Gastrocnemius medialis (tissue), 4 donors: Measurements from ENCODE around the gene ADGRE3. TPM values are rescaled to one million over a fixed set of nuclear protein-coding genes. Genes with fewer than 3 reads are reported as not detected.
A peak's percentile ranks its signal among the peaks of the same experiment; 100 is the strongest.

Experiments used
- ATAC-seq, 2 donors: fragments of 150-250 bp; one replicate each; pipeline ENCODE4 v1.9.1; 2016
- DNase-seq, 2 donors: peaks; one replicate each; pipeline ENCODE4 v3.0.0-alpha.2; 2019
- H3K27ac ChIP-seq, 4 donors: fragments of 200-600 bp; sonication (generic); 1 replicate in 1 of 4; 2 replicates in 3 of 4; pipeline ENCODE4 v1.5.1; 2016 to 2018; ENCODE audit warnings: mild to moderate bottlenecking in 2 of 4, moderate library complexity in 1 of 4
- H3K27me3 ChIP-seq, 3 donors: fragments of 200-600 bp; sonication (generic) in 2 of 3; 1 replicate in 1 of 3; 2 replicates in 2 of 3; pipeline versions ENCODE4 v1.5.1 to v1.6.0; 2016 to 2019; ENCODE audit warnings: mild to moderate bottlenecking in 1 of 3, moderate library complexity in 1 of 3
- H3K36me3 ChIP-seq, 2 donors: fragments of 200-600 bp; sonication (generic) in 1 of 2; one replicate each; pipeline ENCODE4 v1.5.1; 2017 to 2018
- H3K4me1 ChIP-seq, 2 donors: fragments of 200-600 bp; sonication (generic) in 1 of 2; one replicate each; pipeline ENCODE4 v1.5.1; 2016 to 2017; ENCODE audit warnings: mild to moderate bottlenecking in 2 of 2
- H3K4me3 ChIP-seq, 4 donors: fragments of 200-600 bp; sonication (generic) in 3 of 4; 1 replicate in 1 of 4; 2 replicates in 3 of 4; pipeline ENCODE4 v1.5.1; 2016 to 2019; ENCODE audit warnings: mild to moderate bottlenecking in 2 of 4
- H3K9me3 ChIP-seq, 3 donors: fragments of 200-600 bp; sonication (generic) in 2 of 3; 1 replicate in 1 of 3; 2 replicates in 2 of 3; pipeline ENCODE4 v1.5.1; 2016 to 2019
- CTCF ChIP-seq, 5 experiments: fragments of 450-650 bp in 3 of 5; fragments of 200-600 bp in 2 of 5; sonication (generic) in 2 of 5; IDR thresholded peaks in 4 of 5; conservative IDR thresholded peaks in 1 of 5; 1 replicate in 4 of 5; 2 replicates in 1 of 5; pipeline ENCODE4 v1.5.1; 2016 to 2019; ENCODE audit warnings: antibody characterized with exemption in 5 of 5, mild to moderate bottlenecking in 3 of 5, moderate library complexity in 3 of 5
- POLR2A ChIP-seq, 2 donors: fragments of 450-650 bp; IDR thresholded peaks; one replicate each; pipeline ENCODE4 v1.6.1; 2017; ENCODE audit warnings: antibody characterized with exemption in 2 of 2, mild to moderate bottlenecking in 2 of 2, moderate library complexity in 2 of 2
- in situ Hi-C, 4 donors: fragments of 200-750 bp; cut with MboI; loops; one replicate each; pipeline versions ENCODE4 v1.15.0 to v1.8.0; 2017; ENCODE audit warnings: low sequenced_read_pairs in 4 of 4
- intact Hi-C: fragments of 100-400 bp; cut with DNase I; formaldehyde crosslinking; loops from one replicate; pipeline ENCODE4 v1.15.1; 2023; ENCODE audit warnings: low total_unique reads
- total RNA-seq, 4 donors: library from RNA; depleted of rRNA; stranded (reverse); fragments of >200 nt; gene quantifications; one replicate each; pipeline versions ENCODE4 v1.1.0 to v1.2.3, GENCODE V29; 2016

The ADGRE3 gene
- total RNA-seq, 4 donors from 2014 or later: not detected

- no peak for ATAC-seq
- DNase-seq: no peak
- in situ Hi-C loops (no loop called here), intact Hi-C loops (no loop called here)
- no peak overlapping the region for H3K27ac ChIP-seq
- peaks cover 10 to 13% of the 10 kb centered on the region in 2 donors for H3K4me1 ChIP-seq
- H3K36me3 ChIP-seq: peaks cover 0 to 66% of the 10 kb centered on the region in 2 donors
- H3K27me3 ChIP-seq: no peaks in the 10 kb centered on the region
- no peak for TF ChIP-seq POLR2A (IDR thresholded peaks at IDR 0.05)
- no peak for TF ChIP-seq CTCF (IDR thresholded peaks at IDR 0.05 in 4 of 5, conservative IDR thresholded peaks at IDR 0.05 in 1 of 5)
- no peak overlapping the region for H3K4me3 ChIP-seq
- no peaks in the 10 kb centered on the region for H3K9me3 ChIP-seq
Measured at GRCh38 chr19:14695471-14695870, 20.8 kb upstream of the ADGRE3 start.

- Histone ChIP-seq H3K9me3 (no peaks in the 10 kb centered on the region), H3K27me3 (no peaks in the 10 kb centered on the region), H3K4me1 (peaks cover 13 to 14% of the 10 kb centered on the region in 2 donors), H3K36me3 (peaks cover 0 to 59% of the 10 kb centered on the region in 2 donors), H3K27ac (no peak overlapping the region), H3K4me3 (no peak overlapping the region)
- no peak for TF ChIP-seq POLR2A (IDR thresholded peaks at IDR 0.05)
- DNase-seq (no peak), ATAC-seq (no peak)
- in situ Hi-C loops (no loop called here), intact Hi-C loops (no loop called here)
Measured at GRCh38 chr19:14694641-14695266, 20.1 kb upstream of the ADGRE3 start.

- DNase-seq: peak; percentile 84 to 92
- Histone ChIP-seq H3K27me3 (no peaks in the 10 kb centered on the region), H3K9me3 (no peaks in the 10 kb centered on the region), H3K36me3 (peaks cover 0 to 10% of the 10 kb centered on the region in 2 donors), H3K27ac (peak within 1 kb of the TSS; percentile 83 to 95 (median 90)), H3K4me3 (peak within 1 kb of the TSS; percentile 73 to 91 (median 84)), H3K4me1 (peaks cover 19% of the 10 kb centered on the region in 2 donors)
- no peak for TF ChIP-seq CTCF (IDR thresholded peaks at IDR 0.05 in 4 of 5, conservative IDR thresholded peaks at IDR 0.05 in 1 of 5)
- peak; percentile 39 to 60 for TF ChIP-seq POLR2A (IDR thresholded peaks at IDR 0.05)
- in situ Hi-C loops (loop anchor here in 2 of 4 donors (5.0 to 10.0 kb wide), 2 partner anchors 115 to 118 kb away; partner anchors contain the start of gene NDUFB7 (in 2 of the 2)), intact Hi-C loops (loop anchor here (1.0 kb wide), 1 partner anchor 116 kb away; no protein-coding TSS in a partner anchor)
- peak; percentile 98 to 99 for ATAC-seq
Measured at GRCh38 chr19:14689598-14690503, 15.2 kb upstream of the ADGRE3 start, which contains the start of gene ZNF333. Gene ZNF333 (plus strand): TSS chr19:14690048. CDS start chr19:14693492, 3,444 bp downstream.

GRCh38 chr19:14686411-14686810, 11.8 kb upstream of the ADGRE3 start:
- ATAC-seq (no peak), DNase-seq (no peak)
- intact Hi-C loops (no loop called here), in situ Hi-C loops (loop anchor here in 2 of 4 donors (5.0 to 10.0 kb wide), 2 partner anchors 112 to 114 kb away; partner anchors contain the start of gene NDUFB7 (in 2 of the 2))
- Histone ChIP-seq H3K4me3 (no peak overlapping the region), H3K9me3 (no peaks in the 10 kb centered on the region), H3K36me3 (no peaks in the 10 kb centered on the region), H3K27me3 (peaks cover 0 to 7% (median 5%) of the 10 kb centered on the region in 3 donors), H3K27ac (no peak overlapping the region), H3K4me1 (peaks cover 13 to 19% of the 10 kb centered on the region in 2 donors)
- TF ChIP-seq CTCF (IDR thresholded peaks at IDR 0.05 in 4 of 5, conservative IDR thresholded peaks at IDR 0.05 in 1 of 5) (no peak), POLR2A (IDR thresholded peaks at IDR 0.05) (no peak)
